GM19463 (cell line): Measurements from ENCODE around the gene USP43.
A peak's percentile ranks its signal among the peaks of the same experiment; 100 is the strongest.
"Not testable (repeated sequence)": the region's sequence is repeated elsewhere in the genome, so short reads cannot be mapped to it uniquely, and the experiment has no call there.

Source experiments
- ATAC-seq: cut with Tn5 transposase; IDR thresholded peaks from one replicate; pipeline ENCODE4 v1.9.1; 2021; ENCODE audit warnings: mild to moderate bottlenecking, moderate library complexity; ENCODE audit not compliant: unreplicated experiment

The USP43 gene

GRCh38 chr17:9661027-9661426 is 15.7 kb downstream of the USP43 start:
- no peak for ATAC-seq

- ATAC-seq, result not testable (repeated sequence)
These were observed 18.2 kb downstream of the USP43 start for GRCh38 chr17:9663511-9663910.

- ATAC-seq, result no peak
These were observed 21.2 kb downstream of the USP43 start for GRCh38 chr17:9666461-9667050.

GRCh38 chr17:9668517-9668916 is 23.2 kb downstream of the USP43 start:
- no peak for ATAC-seq

GRCh38 chr17:9669551-9670008 is 24.3 kb downstream of the USP43 start:
- ATAC-seq, result no peak

GRCh38 chr17:9670596-9670995 is 25.3 kb downstream of the USP43 start:
- no peak for ATAC-seq

GRCh38 chr17:9671559-9671958 is 26.2 kb downstream of the USP43 start:
- ATAC-seq, result no peak

DNA sequence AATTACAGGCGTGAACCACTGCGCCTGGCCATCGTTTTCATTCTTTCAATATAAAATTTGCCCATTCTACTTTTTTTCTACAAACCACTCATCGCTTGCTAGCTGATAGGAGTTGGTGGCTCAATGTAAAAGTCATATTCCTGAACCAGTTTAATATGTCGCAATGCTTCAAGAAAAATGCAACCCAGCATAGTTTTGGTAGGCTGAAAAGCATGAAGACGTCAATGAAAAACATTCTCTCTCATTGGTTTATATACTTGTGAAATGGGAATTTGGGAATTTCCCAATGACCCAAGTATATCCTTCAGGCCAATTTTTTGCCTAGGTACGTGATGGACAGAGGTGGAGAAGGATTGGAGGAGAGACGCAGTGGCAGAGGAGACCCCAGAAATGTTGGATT is 26.9 kb downstream of the USP43 start:
- no peak for ATAC-seq

GRCh38 chr17:9672691-9673090 is 27.4 kb downstream of the USP43 start:
- no peak for ATAC-seq

- no peak for ATAC-seq
These were observed 30.8 kb downstream of the USP43 start for GRCh38 chr17:9676084-9676483.

GRCh38 chr17:9676820-9677310 is 31.5 kb downstream of the USP43 start:
- ATAC-seq, result peak; percentile 66

- ATAC-seq, result no peak
These were observed 32.1 kb downstream of the USP43 start for GRCh38 chr17:9677411-9677810.

DNA sequence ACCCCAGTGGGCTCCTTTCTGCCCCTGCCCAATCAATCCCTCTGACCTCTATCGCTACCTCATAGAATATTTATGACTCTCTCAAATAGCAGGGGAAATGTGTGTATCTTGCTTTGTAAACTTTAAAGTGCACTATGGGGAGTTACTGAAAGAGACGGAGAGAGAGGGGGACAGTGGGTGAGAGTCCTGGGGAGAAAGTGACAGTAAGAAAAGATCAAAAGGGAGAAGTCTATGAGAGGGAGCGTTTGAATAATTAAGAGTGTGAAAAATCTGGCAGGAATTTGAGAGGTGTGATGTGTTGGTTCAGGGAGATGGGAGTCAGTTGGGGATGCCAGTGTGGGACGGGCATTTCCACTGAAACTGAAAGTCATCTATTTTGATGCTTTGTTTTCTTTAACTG is 32.6 kb downstream of the USP43 start:
- ATAC-seq, result no peak

DNA sequence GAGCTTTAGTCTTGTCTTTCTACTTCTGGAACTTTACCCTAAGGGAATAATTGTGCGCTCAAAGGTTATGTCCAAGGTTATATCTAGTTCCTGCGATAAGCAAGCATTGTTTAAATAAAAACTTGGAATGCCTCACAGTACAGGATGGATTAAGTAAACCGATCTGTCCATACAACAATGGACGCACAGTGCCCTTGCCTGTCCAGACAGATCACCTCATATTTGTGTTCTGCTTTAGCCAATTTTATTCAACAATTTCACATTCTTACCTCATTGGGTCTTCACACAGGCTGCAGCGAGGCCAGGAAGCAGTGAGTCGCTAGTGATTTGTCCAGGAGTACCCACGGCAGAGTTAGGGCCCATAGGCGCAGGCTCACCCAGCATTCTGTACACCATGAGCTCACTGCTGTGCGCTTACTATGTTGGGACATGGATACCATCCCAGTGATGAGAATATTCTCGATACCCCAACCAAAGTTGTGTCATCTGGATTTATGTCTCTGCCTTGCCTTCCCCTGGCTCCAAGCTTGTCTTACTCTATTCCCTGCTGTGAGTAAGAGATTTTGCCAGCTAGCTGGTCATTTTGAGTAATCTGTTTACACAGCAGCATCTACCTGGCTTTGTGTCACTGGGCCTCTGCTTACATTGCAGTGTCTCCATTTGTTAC is 39.8 kb downstream of the USP43 start:
- no peak for ATAC-seq

DNA sequence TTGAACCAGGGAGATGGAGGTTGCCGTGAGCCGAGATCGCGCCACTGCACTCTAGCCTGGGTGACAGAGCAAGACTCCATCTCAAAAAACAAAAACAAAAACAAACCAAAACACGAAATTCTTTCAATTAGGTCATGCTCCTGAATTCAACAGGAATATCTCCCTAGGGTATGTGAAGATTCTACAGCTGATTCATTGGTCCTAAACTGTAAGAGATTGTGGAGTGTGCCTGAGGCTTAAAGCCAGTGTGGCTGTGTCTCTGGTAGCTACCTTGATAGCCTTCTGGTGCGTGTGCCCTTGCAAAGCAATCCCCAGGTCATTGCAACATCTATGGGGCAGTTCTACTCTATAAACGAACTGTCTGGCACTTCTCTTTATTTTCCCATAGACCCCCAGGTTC is 48.4 kb downstream of the USP43 start:
- no peak for ATAC-seq

- no peak for ATAC-seq
These were observed 51.1 kb downstream of the USP43 start for GRCh38 chr17:9696279-9697044.

GRCh38 chr17:9700136-9700535 is 54.8 kb downstream of the USP43 start:
- ATAC-seq, result no peak

GRCh38 chr17:9700754-9701476 is 55.6 kb downstream of the USP43 start:
- no peak for ATAC-seq

- ATAC-seq, result no peak
These were observed 57.2 kb downstream of the USP43 start for GRCh38 chr17:9702482-9702881.

DNA sequence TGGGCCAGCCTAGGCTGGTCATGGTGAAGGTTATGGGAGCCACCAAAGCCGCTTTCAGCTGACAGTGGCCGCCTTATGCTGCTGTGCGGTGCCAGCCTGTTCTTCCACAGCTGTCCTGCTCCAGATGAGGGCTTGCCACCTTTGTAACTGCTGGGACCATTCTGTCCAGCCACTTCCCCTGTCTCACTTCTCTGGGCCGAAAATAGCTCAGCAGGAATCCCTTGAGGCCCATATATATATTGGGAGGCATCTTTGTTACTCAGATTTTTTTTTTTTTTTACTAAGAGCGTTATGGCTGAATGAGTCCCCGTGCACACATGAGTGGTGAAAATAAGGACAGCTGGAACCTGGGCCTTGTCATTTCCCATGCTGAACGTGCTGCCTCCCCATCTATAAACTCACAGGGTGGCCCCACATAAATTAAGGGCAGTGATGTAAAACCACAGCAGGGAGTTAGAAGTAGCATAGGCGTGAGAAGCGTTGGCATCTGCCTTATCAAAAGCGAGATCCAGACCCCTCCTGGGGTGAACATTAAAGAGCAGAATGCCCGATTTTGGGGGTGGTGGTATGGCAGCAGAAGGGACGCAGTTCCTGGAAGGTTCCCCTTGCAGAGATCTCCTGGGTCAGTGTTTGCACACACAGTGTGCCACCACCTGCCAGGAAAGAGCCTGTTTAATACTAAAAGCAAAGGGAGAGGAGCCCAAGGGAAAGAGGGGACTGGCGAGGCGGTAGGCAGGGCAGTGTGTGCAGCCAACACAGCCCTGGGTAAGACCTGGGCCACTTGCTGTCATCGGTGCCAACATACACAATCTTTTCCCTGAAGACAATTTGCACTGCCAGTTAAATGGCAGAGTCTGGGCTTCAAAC is 57.8 kb downstream of the USP43 start:
- no peak for ATAC-seq
